Suprapubic skin (tissue), 4 donors: ENCODE results near the gene NKAIN1.

Source experiments
- CTCF ChIP-seq, 2 donors: fragments of 200-600 bp in 1 of 2; fragments of 450-650 bp in 1 of 2; sonication (generic) in 1 of 2; IDR thresholded peaks; one replicate each; pipeline ENCODE4 v1.5.1; 2016 to 2019; ENCODE audit warnings: antibody characterized with exemption in 2 of 2, mild to moderate bottlenecking in 1 of 2, moderate library complexity in 1 of 2
- POLR2A ChIP-seq, 2 donors: fragments of 450-650 bp; IDR thresholded peaks; one replicate each; pipeline ENCODE4 v1.6.1; 2017; ENCODE audit warnings: antibody characterized with exemption in 2 of 2, mild to moderate bottlenecking in 2 of 2, moderate library complexity in 2 of 2
- POLR2AphosphoS5 ChIP-seq, 3 donors: sonication (generic); formaldehyde crosslinking; IDR thresholded peaks; one replicate each; pipeline ENCODE4 v1.6.1; 2017; ENCODE audit warnings: antibody characterized with exemption in 3 of 3

- TF ChIP-seq POLR2A (IDR thresholded peaks at IDR 0.05) = no peak
- no peak for TF ChIP-seq POLR2AphosphoS5 (IDR thresholded peaks at IDR 0.05)
- TF ChIP-seq CTCF (IDR thresholded peaks at IDR 0.05) = no peak
Measured at GRCh38 chr1:31199949-31200348, 39.7 kb downstream of the NKAIN1 start.
